NCI-H1417 (cell line): ENCODE results near the gene ADIPOQ.
"Not testable (repeated sequence)": the region's sequence is repeated elsewhere in the genome, so short reads cannot be mapped to it uniquely, and the experiment has no call there.

Experiments used
- DNase-seq, 3 experiments: peaks; one replicate each; lab custom pipeline; 2025; lab: John Stamatoyannopoulos, UW

Gene ADIPOQ

GRCh38 chr3:186842426-186843038 is at the start of gene ADIPOQ:
TSS of gene ADIPOQ (plus strand) at chr3:186842710. CDS start at chr3:186853059, 10,349 bp downstream.
- no peak for DNase-seq

DNA sequence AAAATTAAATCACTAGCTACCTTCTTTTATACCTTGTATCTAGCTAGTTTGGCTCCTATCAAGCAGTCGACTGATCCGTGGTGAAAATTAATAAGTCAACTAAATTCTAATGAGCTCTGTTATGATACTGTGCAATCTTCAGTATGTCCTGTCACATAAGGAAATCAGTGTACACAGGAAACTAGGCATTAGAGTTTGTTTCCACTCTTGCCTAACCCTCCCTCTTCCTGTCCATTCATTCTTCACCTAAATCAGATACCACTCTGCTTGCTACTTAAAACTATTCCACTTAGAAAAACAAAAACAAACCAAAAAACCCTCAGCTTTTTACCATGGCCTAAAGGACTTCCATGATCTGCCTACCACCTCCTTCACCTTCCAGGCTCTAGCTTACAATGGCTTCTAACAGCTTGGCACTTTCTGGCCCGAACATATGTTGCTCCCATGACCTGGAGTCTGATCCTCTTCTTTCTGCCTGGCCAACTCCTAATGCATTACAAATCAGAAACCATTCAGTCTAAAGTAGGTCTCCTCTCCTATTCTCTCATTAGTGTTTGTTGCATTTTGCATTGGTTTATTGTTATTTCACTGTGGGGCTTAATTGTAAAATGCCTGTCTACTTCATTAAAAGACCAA is 44.2 kb upstream of the ADIPOQ start:
- DNase-seq, result no peak

DNA sequence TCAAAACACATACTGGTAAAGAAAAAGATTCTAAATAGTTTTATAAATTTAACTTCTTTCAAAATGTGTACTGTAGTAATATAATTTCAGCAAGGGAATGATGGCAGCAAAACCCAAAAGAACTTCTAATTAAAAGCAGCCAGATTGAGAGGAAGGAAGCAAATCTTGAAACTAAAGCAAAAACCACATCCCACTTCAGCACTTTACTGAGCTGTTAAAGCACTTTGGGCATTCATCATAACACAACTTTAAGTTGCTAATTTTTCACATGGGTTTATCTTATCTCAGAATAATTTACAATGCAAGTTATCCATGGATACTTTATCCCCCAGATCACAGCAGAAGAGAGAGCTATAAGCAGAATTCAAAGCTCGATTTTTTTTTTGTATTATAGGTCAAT is 42.2 kb upstream of the ADIPOQ start:
- DNase-seq, result no peak

GRCh38 chr3:186802701-186803100 is 39.8 kb upstream of the ADIPOQ start:
- DNase-seq, result no peak

DNA sequence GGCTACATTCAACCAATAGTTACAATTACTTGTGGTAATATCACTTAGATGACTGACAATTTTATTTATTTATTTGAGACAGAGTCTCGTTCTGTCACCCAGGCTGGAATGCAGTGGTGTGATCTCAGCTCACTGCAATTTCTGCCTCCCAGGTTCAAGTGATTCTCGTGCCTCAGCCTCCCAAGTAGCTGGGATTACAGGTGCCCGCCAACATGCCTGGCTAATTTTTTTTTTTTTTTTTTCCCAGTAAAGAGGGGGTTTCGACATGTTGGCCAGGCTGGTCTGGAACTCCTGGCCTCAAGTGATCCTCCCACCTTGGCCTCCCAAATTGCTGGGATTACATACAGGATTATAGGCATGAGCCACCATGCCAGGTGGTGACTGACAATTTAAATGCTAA is 39.1 kb upstream of the ADIPOQ start:
- not testable (repeated sequence) for DNase-seq

GRCh38 chr3:186806089-186807055 is 36.1 kb upstream of the ADIPOQ start, which contains the start of gene RFC4:
TSS of gene RFC4 (minus strand) at chr3:186806482. CDS start at chr3:186804713, 1,769 bp downstream.
- DNase-seq, result peak; percentile 88 to 95 (median 94)

GRCh38 chr3:186807231-186807630 is 35.3 kb upstream of the ADIPOQ start:
- DNase-seq, result no peak

DNA sequence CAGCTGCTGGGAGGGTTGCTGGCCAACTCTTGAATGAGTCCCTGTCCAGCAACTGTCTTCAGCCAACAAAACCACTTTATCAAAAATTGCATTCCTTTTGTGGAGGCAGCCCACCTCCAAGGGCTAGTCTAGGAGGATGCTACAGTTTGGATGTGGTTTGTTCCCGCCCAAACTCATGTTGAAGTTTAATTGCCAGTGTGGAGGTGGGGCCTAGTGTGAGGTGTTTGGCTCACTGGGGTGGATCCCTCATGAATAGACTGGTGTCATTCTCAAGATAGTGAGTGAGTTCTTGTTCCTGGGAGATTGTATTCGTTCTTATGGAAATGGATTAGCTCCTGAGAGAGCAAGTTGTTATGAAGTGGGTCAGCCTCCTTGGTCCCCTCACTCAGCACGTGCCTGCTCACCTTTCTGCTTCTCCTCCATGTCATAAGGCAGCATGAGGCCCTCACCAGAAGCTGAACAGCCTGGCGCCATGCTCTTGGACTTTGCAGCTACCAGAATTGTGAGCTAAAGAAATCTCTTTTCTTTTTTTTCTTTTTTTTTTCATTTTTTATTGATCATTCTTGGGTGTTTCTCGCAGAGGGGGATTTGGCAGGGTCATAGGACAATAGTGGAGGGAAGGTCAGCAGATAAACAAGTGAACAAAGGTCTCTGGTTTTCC is 32.0 kb upstream of the ADIPOQ start:
- DNase-seq, result peak in 1 of 3 experiments; percentile 47

DNA sequence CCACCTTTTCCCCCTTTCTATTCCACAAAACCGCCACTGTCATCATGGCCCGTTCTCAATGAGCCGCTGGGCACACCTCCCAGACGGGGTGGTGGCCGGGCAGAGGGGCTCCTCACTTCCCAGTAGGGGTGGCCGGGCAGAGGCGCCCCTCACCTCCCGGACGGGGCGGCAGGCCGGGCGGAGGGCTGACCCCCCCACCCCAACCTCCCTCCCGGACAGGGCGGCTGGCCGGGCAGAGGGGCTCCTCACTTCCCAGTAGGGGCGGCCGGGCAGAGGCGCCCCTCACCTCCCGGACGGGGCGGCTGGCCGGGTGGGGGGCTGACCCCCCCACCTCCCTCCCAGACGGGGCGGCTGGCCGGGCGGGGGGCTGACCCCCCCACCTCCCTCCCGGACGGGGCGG is 31.2 kb upstream of the ADIPOQ start:
- not testable (repeated sequence) for DNase-seq

- no peak for DNase-seq
Observed at GRCh38 chr3:186814100-186814499, 28.4 kb upstream of the ADIPOQ start.

GRCh38 chr3:186815435-186815834 is 27.1 kb upstream of the ADIPOQ start:
- no peak for DNase-seq

GRCh38 chr3:186818516-186818915 is 24.0 kb upstream of the ADIPOQ start:
- DNase-seq, result no peak

- no peak for DNase-seq
Observed at GRCh38 chr3:186818956-186819355, 23.6 kb upstream of the ADIPOQ start.

GRCh38 chr3:186821429-186822387 is 20.8 kb upstream of the ADIPOQ start:
- peak; percentile 31 to 83 (median 76) for DNase-seq

GRCh38 chr3:186822388-186822759 is 20.1 kb upstream of the ADIPOQ start:
- not testable (repeated sequence) for DNase-seq

- peak in 2 of 3 experiments; percentile 19 to 49 for DNase-seq
Observed at GRCh38 chr3:186823386-186823785, 19.1 kb upstream of the ADIPOQ start.

DNA sequence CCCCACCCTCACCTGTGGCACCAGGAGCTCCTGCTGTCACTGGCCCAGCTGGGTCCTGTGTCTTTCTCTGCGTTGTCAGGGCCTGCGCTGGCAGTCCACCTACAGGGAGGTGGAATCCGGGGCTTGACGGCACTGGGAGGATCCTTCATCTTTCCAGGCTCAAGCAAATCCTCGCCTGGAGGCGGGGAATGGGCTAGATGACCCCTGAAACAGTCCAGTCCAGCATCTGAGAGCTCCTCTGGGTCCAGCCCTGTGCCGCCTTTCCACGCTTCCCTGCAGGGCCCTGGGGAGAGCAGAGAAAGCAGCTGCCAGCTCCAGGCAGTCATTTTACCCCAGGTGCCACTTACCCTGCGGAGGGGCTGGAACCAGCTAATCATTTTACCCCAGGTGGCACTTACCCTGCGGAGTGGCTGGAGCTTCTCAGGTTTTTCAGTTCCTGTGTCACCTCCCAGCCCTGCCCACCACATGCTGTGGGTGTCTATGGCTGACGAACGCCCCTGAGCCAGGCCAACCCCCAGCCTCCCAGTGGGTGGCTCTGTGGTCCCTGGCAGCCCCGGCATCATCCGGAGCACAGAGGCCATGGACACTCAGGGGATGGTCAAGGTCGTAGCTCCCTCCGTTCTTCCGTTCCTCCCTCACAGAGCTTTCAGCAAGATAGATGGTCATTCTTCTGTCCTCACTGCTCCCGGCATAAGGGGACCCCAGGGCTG is 17.9 kb upstream of the ADIPOQ start:
- DNase-seq, result peak; percentile 22 to 100 (median 95)

- DNase-seq, result peak in 2 of 3 experiments; percentile 75 to 81
Observed at GRCh38 chr3:186825294-186825821, 17.2 kb upstream of the ADIPOQ start.

- DNase-seq, result peak in 2 of 3 experiments; percentile 67 to 77
Observed at GRCh38 chr3:186825872-186826409, 16.6 kb upstream of the ADIPOQ start.
